GM06990 (cell line): ENCODE data around the gene DDX1.

ENCODE experiments used
- DNase-seq: peaks from one replicate; pipeline ENCODE4 v3.0.0-alpha.2; 2011; ENCODE audit not compliant: insufficient read length; ENCODE audit errors: extremely low read depth
- H3K27me3 ChIP-seq: replicated peaks from 2 replicates; pipeline ENCODE4 v1.6.0; 2011; ENCODE audit warnings: low read length; ENCODE audit not compliant: control insufficient read depth, insufficient read depth
- H3K36me3 ChIP-seq: 2 replicates; pipeline ENCODE4 v1.5.1; 2011; ENCODE audit warnings: low read length; ENCODE audit not compliant: control insufficient read depth, insufficient read depth
- H3K4me3 ChIP-seq: replicated peaks from 2 replicates; pipeline ENCODE4 v1.5.1; 2011; ENCODE audit warnings: low read depth, mild to moderate bottlenecking, control low read depth, low read length
- CTCF ChIP-seq: IDR thresholded peaks from 2 replicates; pipeline ENCODE4 v1.5.1; 2011; ENCODE audit warnings: low read length, control low read depth, mild to moderate bottlenecking, inconsistent platforms; ENCODE audit not compliant: insufficient read depth, poor library complexity, severe bottlenecking

DDX1 gene

GRCh38 chr2:15661295-15661569 is 69.6 kb downstream of the DDX1 start:
- no peak for DNase-seq
- no peak overlapping the region for H3K4me3 ChIP-seq
- H3K27me3 ChIP-seq, result peaks cover 2% of the 10 kb centered on the region

GRCh38 chr2:15662026-15662425 is 70.4 kb downstream of the DDX1 start:
- no peak for DNase-seq
- peaks cover 2% of the 10 kb centered on the region for H3K27me3 ChIP-seq
- H3K4me3 ChIP-seq, result no peak overlapping the region
- TF ChIP-seq CTCF, result no peak
- H3K36me3 ChIP-seq, result no peaks in the 10 kb centered on the region

More at GRCh38 chr2:15661295-15661569, 69.6 kb downstream of the DDX1 start:
- no peaks in the 10 kb centered on the region for H3K36me3 ChIP-seq
- TF ChIP-seq CTCF, result no peak

GRCh38 chr2:15662579-15662978 is 70.9 kb downstream of the DDX1 start:
- no peak for DNase-seq
- Histone ChIP-seq H3K27me3 (peaks cover 2% of the 10 kb centered on the region), H3K36me3 (no peaks in the 10 kb centered on the region), H3K4me3 (no peak overlapping the region)
- TF ChIP-seq CTCF, result no peak

- Histone ChIP-seq H3K27me3 (peaks cover 2% of the 10 kb centered on the region), H3K4me3 (no peak overlapping the region), H3K36me3 (no peaks in the 10 kb centered on the region)
- no peak for DNase-seq
- no peak for TF ChIP-seq CTCF
Observed at GRCh38 chr2:15663802-15664201, 72.1 kb downstream of the DDX1 start.

- Histone ChIP-seq H3K27me3 (peaks cover 2% of the 10 kb centered on the region), H3K36me3 (no peaks in the 10 kb centered on the region), H3K4me3 (no peak overlapping the region)
- TF ChIP-seq CTCF, result no peak
- DNase-seq, result no peak
Observed at GRCh38 chr2:15664273-15665066, 72.8 kb downstream of the DDX1 start.
